Lower lobe of right lung (tissue), 2 donors: ENCODE data around the gene GOLGA6L10. TPM values are rescaled to one million over a fixed set of nuclear protein-coding genes. Genes with fewer than 3 reads are reported as not detected.
"Not testable (repeated sequence)": the region's sequence is repeated elsewhere in the genome, so short reads cannot be mapped to it uniquely, and the experiment has no call there.

ENCODE experiments used
- ATAC-seq, 2 donors: fragments of 200-7000 bp; cut with Tn5 transposase; one replicate each; pipeline ENCODE4 v1.9.1; 2020 to 2022; ENCODE audit warnings: mild to moderate bottlenecking in 2 of 2, moderate library complexity in 2 of 2
- DNase-seq: peaks from one replicate; pipeline ENCODE4 v3.0.0-alpha.2; 2020
- H3K27ac ChIP-seq: fragments of 200-600 bp; one replicate; pipeline ENCODE4 v1.8.0; 2022
- H3K27me3 ChIP-seq: fragments of 200-600 bp; one replicate; pipeline ENCODE4 v1.8.0; 2022; ENCODE audit warnings: low read depth
- H3K36me3 ChIP-seq: fragments of 200-600 bp; one replicate; pipeline ENCODE4 v1.8.0; 2022; ENCODE audit warnings: mild to moderate bottlenecking
- H3K4me1 ChIP-seq: fragments of 200-600 bp; one replicate; pipeline ENCODE4 v1.8.0; 2022
- H3K4me3 ChIP-seq: fragments of 200-600 bp; one replicate; pipeline ENCODE4 v1.8.0; 2022; ENCODE audit warnings: mild to moderate bottlenecking
- H3K9me3 ChIP-seq: fragments of 200-600 bp; one replicate; pipeline ENCODE4 v1.8.0; 2022
- CTCF ChIP-seq: fragments of 200-600 bp; IDR thresholded peaks from one replicate; pipeline ENCODE4 v1.8.0; 2022; ENCODE audit warnings: antibody characterized with exemption, mild to moderate bottlenecking
- intact Hi-C: fragments of 100-400 bp; cut with DNase I; formaldehyde crosslinking; loops from one replicate; pipeline ENCODE4 v1.11.0; 2022
- total RNA-seq: library from RNA; stranded (reverse); fragmentation: NEBNext Ultra II Directional; extraction: Animal tissue kit (Norgen Biotek cat#: 25700); gene quantifications from one replicate; pipeline ENCODE4 v1.2.1, GENCODE V29; 2021
- donor health status: DM: no; HTN: yes; CAD: no; lungs with severe emphysema.

The GOLGA6L10 gene
- total RNA-seq, 1 donor from 2014 or later, result 0.41 TPM

GRCh38 chr15:82342632-82343374, 6.5 kb downstream of the GOLGA6L10 start:
- H3K4me3 ChIP-seq, H3K4me1 ChIP-seq, H3K27me3 ChIP-seq, ATAC-seq, DNase-seq, H3K27ac ChIP-seq, H3K9me3 ChIP-seq, H3K36me3 ChIP-seq, intact Hi-C loops: not testable (repeated sequence)
- peak; percentile 26 for TF ChIP-seq CTCF

GRCh38 chr15:82338573-82338972, 10.7 kb downstream of the GOLGA6L10 start:
- H3K27me3 ChIP-seq, H3K36me3 ChIP-seq, DNase-seq, H3K4me3 ChIP-seq, intact Hi-C loops, H3K4me1 ChIP-seq, ATAC-seq, H3K27ac ChIP-seq, H3K9me3 ChIP-seq: not testable (repeated sequence)

- intact Hi-C loops, DNase-seq, H3K9me3 ChIP-seq, H3K4me3 ChIP-seq, H3K36me3 ChIP-seq, ATAC-seq, H3K27me3 ChIP-seq, H3K4me1 ChIP-seq, H3K27ac ChIP-seq: not testable (repeated sequence)
These were observed 11.2 kb downstream of the GOLGA6L10 start for GRCh38 chr15:82338053-82338452.

- intact Hi-C loops, DNase-seq, ATAC-seq: not testable (repeated sequence)
These were observed 12.2 kb downstream of the GOLGA6L10 start for GRCh38 chr15:82337051-82337450.

GRCh38 chr15:82336180-82336647, 13.1 kb downstream of the GOLGA6L10 start:
- H3K27ac ChIP-seq, intact Hi-C loops, H3K27me3 ChIP-seq, DNase-seq, H3K4me3 ChIP-seq, H3K9me3 ChIP-seq, H3K4me1 ChIP-seq, H3K36me3 ChIP-seq: not testable (repeated sequence)
- ATAC-seq, result peak; percentile 7 to 23

More at GRCh38 chr15:82337051-82337450, 12.2 kb downstream of the GOLGA6L10 start:
- not testable (repeated sequence) for H3K27ac ChIP-seq, H3K36me3 ChIP-seq, H3K27me3 ChIP-seq, H3K9me3 ChIP-seq, H3K4me1 ChIP-seq, H3K4me3 ChIP-seq

GRCh38 chr15:82335006-82335405, 14.3 kb downstream of the GOLGA6L10 start:
- intact Hi-C loops, H3K4me3 ChIP-seq, ATAC-seq, H3K9me3 ChIP-seq, H3K36me3 ChIP-seq, H3K27ac ChIP-seq, DNase-seq, H3K4me1 ChIP-seq, H3K27me3 ChIP-seq: not testable (repeated sequence)

GRCh38 chr15:82334554-82334932, 14.7 kb downstream of the GOLGA6L10 start:
- H3K27ac ChIP-seq, intact Hi-C loops, H3K9me3 ChIP-seq, DNase-seq, H3K27me3 ChIP-seq, H3K4me1 ChIP-seq, H3K36me3 ChIP-seq, H3K4me3 ChIP-seq: not testable (repeated sequence)
- ATAC-seq, result peak in 1 of 2 donors; percentile 23

- H3K27ac ChIP-seq, H3K4me1 ChIP-seq, H3K4me3 ChIP-seq, H3K36me3 ChIP-seq, H3K9me3 ChIP-seq, H3K27me3 ChIP-seq, DNase-seq, intact Hi-C loops: not testable (repeated sequence)
- ATAC-seq, result peak in 1 of 2 donors; percentile 3
These were observed 15.4 kb downstream of the GOLGA6L10 start for GRCh38 chr15:82333603-82334553.

GRCh38 chr15:82332711-82333602, 16.3 kb downstream of the GOLGA6L10 start:
- H3K27me3 ChIP-seq, H3K4me3 ChIP-seq, H3K4me1 ChIP-seq, H3K36me3 ChIP-seq, intact Hi-C loops, H3K27ac ChIP-seq, H3K9me3 ChIP-seq, DNase-seq: not testable (repeated sequence)
- peak; percentile 20 to 26 for ATAC-seq

- H3K27ac ChIP-seq, H3K4me1 ChIP-seq, H3K36me3 ChIP-seq, H3K9me3 ChIP-seq, H3K27me3 ChIP-seq, ATAC-seq, intact Hi-C loops, H3K4me3 ChIP-seq, DNase-seq: not testable (repeated sequence)
These were observed 17.5 kb downstream of the GOLGA6L10 start for GRCh38 chr15:82331576-82332304.

- H3K36me3 ChIP-seq, H3K27ac ChIP-seq, H3K27me3 ChIP-seq, H3K9me3 ChIP-seq, intact Hi-C loops, DNase-seq, ATAC-seq, H3K4me3 ChIP-seq, H3K4me1 ChIP-seq: not testable (repeated sequence)
These were observed 18.4 kb downstream of the GOLGA6L10 start for GRCh38 chr15:82330921-82331320.
